ENCODE data around the gene FSTL1.

FSTL1 gene

DNA sequence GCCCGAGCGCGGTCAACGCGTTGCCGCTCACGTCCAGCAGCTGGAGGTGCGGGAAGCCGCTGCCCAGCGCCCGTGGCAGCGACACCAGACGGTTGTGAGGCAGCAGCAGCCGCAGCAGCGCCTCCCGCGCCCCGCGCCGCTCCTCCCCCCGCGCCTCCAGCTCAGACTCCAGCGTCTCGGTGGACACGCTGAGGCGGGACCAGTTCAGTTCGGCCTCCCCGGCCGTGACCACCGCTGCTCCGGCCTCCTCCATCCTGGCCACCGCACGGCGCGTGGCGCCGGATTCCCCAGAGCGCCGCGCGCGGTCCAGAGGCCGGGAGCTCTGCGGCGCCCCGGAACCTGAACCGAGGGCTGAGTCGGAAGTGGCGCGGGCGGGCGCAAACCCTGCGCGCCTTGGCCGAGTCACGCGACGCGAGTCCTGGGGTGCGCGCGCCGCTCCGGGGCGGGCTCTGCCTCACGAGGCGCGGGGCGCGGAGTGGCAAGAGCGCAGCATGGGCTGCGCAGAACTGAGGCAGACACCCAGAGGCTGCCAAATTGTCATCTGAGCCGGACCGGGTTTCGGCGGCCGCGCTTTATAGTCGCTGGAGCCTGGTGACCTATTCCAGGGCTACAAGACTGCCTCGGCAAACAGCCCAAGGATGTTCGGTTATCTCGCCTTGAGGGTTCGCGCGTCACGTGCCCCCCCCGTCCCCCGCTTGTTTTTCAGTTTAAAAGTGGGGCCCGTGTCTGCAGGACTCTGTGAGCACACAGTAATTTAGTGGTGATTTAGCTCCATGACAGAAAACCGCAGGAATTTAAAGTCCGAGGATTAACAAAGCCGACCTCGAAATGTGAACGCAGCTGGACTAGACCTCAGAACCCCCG lies 101.6 kb downstream of the FSTL1 start, which contains the start of gene LRRC58:
TSS of gene LRRC58 (minus strand) at position 364 of the 864 bp plus-strand sequence. CDS start at position 253, 111 bp downstream.
- DNase-seq, result peak; percentile 93

DNA sequence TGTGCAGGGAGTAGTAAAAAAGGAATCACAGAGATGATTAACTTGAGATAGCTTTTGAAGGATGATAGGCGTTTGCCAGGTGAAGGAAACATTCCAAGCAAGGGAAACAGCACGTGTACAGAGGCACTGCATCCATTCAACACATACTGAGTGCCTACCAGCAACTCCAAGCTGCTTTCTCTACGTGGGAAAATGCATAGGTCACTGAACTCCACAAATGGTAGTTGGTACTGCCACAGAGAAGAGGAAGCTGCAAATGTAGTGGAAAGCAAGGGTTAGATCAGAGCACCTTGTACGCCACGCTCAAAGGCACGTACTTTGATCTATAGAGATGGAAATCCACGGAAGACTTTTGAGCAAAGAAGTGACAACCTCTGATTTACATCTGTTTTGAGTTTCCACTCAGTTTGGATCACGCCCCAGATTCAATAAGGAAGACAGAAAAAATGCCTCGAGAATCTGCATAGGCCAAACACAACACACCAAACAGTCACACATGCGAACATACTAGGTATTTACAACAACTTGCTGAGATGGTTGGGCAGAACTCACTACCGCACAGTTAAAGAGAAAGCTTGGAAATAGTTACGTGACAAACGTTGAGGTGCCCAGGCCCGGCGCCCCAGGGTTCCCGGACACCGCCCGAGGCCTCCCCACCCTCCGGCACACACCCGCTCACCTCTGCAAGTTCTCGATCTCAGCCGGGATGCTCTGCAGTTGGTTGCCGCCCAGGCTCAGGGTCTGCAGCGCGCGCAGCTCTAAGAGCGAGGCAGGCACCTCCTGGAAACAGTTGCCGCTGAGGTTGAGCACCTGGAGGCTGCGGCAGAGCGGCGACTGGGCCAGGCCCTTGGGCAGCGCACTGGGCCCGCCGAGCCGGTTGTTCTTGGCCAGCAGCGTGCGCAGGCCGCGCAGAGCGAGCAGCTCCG lies 102.5 kb downstream of the FSTL1 start:
- peak; percentile 73 for DNase-seq

GRCh38 chr3:120344349-120344748 lies 106.4 kb downstream of the FSTL1 start:
- peak; percentile 80 for DNase-seq

Data from activated CD4-positive, alpha-beta T cell treated with anti-CD3 and anti-CD28 coated beads, Interleukin-10, Interleukin-2, amounts not matched to agents 100 ng/mL and 50 ng/mL, durations not matched to agents 16 hours and 8 hours (primary cell).